HG02588 (cell line): ENCODE measurements around the gene FAR2.
"Not testable (repeated sequence)": the region's sequence is repeated elsewhere in the genome, so short reads cannot be mapped to it uniquely, and the experiment has no call there.

Source experiments
- ATAC-seq: cut with Tn5 transposase; IDR thresholded peaks from one replicate; pipeline ENCODE4 v1.9.1; 2021; ENCODE audit warnings: mild to moderate bottlenecking, moderate library complexity; ENCODE audit not compliant: unreplicated experiment

FAR2 gene

GRCh38 chr12:29273178-29273843, 124.2 kb downstream of the FAR2 start:
- no peak for ATAC-seq

- ATAC-seq = no peak
Observed at GRCh38 chr12:29275834-29276233, 126.8 kb downstream of the FAR2 start.

DNA sequence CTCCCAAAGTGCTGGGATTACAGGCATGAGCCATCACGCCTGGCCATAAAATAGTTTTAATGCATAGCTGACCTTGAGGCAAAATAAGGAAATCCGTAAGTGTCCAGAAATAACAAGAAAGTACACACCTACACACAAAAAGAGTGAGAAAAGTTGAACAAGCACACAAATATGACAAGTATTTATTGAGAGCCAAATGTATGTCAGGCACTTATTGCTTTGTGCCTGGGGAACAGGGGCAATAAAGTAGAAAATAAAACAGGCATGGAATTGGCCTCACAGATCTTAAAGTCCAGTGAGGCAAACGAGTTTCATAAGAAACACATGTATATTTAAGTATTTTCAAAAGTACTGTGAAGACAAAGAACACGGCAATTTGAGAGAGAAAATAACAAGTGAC, 128.2 kb downstream of the FAR2 start:
- no peak for ATAC-seq

- ATAC-seq = no peak
Observed at GRCh38 chr12:29278673-29279420, 129.8 kb downstream of the FAR2 start.

DNA sequence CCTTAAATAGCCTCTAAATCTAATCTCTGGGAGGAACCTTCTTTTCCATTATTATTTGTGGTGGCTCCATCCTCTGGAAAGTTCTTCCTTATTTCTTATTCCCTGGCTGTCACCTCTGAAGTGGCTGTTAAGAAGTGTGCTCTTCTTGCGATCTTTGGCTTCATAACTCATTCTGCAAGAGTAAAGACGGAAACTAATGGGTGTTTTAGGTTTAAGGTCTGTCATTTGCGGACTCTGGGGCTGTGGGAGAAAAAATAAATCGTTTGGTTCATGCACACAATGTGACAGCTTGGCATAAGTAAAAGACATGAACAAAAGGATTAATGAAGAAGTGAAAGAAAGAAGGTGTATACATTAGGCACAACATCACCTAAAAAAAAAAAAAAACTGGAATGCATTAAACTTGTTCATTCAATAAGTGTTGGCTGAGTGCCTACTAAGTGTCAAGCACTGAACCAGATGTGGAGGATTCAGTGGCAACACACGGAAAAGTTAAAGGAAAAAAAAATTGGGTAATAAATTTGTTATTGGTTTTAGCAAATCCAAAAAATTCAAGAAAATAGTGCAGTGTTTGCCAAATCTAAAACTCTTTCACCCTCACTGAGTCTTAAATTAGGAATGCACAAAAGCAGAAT, 132.4 kb downstream of the FAR2 start:
- ATAC-seq = no peak

DNA sequence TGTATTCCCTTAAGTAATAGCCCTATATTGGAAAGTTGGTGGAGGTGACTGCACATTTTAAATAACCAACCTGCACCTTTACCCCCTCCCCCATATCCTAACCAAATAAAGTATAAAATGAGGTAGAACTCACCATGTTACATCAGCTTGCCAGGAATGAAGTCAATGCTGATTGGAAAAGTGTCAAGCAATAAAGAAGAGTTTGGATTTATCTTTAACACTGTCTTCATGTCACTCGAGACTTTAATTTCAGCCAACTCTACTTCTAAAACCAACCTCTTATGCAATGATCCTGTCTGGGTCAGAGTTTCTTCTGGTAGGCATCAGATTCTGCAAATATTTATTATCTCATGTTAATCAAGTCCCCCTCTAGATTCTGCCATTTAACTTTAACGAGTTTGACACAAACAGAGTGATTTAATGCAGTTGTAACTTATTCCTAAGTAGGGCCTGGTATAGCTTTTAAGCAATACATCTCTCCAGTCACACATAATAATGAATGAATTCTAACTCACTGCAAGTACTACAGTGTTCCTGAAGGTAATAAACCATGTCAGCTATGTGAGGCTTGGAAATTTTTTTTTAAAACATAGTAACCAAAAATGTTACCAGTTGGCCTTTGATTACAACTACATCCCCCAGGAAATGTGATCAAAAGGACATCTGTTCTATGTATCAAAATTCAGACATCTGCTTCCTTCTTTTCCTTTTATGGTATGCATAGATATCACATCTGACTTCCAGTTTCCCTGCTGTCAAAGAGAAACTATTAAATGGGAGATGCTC, 133.1 kb downstream of the FAR2 start:
- ATAC-seq = no peak

DNA sequence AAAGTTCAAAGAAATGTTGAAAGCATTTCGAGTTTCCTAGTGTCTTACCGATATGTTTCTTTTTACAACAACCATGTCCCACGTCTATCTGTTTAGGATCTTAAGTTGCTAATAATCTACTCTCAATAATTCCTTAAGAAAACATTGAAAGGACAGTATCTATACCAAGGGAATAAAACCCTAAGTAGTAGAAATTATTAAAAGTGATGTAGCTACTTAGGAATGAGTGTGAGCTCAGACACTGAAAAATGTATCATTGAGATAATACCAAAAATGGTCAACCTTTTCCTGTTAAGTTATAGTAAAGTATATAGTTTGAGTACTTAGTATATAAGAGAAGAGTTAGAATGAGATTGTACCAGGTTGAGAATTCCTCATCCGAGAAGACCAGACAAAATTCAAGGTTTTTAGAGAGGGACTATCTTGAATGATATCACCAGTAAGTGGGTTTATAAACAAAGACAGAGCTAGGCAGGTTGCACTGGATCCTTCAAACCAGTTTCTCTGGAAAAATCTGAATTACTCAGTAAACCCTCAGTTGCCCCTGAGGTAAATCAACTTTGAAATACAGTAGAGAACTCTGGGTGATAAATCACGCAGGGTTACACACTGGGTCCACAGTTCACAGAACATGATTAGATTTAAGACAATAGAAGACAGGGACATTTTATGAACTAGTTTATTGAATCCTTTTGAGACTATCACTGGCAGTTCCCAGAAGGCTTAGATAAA, 135.1 kb downstream of the FAR2 start:
- ATAC-seq = no peak

- no peak for ATAC-seq
Observed at GRCh38 chr12:29286081-29286790, 137.2 kb downstream of the FAR2 start.

GRCh38 chr12:29287622-29288021, 138.5 kb downstream of the FAR2 start:
- ATAC-seq = no peak

DNA sequence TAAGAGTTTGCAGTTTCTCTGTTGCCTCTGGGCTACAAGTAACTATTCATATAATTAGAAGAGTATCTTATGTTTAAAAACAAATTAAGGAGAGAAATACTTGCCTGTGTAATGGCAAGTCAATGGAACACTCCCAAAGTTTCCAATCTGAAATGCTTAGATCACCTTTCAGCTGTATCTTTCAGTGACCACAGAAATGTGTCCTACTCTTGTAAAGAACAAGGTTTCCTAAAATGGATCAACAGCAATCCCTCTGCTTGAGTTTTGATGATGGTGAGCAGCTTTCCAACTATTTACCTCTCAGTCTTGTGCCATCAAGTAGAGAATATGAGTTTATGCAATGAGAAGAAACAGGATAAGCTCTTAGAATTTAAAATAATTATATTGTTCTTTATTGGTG, 139.0 kb downstream of the FAR2 start:
- no peak for ATAC-seq

DNA sequence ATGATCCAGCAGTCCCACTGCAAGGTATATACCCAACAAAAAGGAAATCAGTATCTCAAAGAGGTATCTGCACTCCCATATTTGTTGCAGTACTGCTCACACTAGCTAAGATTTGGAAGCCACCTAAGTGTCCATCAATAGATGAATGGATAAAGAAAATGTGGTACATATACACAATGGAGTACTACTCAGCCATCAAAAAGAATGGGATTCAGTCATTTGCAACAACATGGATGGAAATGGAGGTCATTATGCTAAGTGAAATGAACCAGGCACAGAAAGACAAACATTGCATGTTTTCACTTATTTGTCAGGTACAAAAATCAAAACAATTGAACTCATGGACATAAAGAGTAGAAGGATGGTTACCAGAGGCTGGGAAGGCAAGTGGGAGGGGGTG, 141.4 kb downstream of the FAR2 start:
- not testable (repeated sequence) for ATAC-seq

GRCh38 chr12:29291226-29291625, 142.1 kb downstream of the FAR2 start:
- ATAC-seq = no peak

GRCh38 chr12:29299633-29300032, 150.6 kb downstream of the FAR2 start:
- no peak for ATAC-seq

DNA sequence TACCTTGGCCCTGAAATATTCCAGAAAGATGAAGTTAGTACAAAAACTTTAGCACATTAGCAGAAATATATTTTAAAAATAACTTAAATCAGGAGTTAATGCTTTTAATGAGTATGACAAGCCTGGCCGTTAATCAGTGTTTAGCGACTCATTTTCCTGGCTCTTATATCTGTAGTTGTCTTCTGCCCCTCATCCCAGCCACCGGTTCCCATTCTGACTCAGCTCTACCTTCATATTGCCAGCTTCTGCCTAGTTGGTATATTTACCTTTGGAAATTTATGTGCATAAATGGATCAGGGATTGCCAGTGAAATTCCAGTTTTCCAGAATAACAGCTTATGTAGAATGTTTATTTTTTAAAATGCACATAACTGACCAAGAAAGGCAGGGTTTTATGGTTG, 152.0 kb downstream of the FAR2 start:
- no peak for ATAC-seq

GRCh38 chr12:29304388-29304787, 155.3 kb downstream of the FAR2 start:
- ATAC-seq = no peak

DNA sequence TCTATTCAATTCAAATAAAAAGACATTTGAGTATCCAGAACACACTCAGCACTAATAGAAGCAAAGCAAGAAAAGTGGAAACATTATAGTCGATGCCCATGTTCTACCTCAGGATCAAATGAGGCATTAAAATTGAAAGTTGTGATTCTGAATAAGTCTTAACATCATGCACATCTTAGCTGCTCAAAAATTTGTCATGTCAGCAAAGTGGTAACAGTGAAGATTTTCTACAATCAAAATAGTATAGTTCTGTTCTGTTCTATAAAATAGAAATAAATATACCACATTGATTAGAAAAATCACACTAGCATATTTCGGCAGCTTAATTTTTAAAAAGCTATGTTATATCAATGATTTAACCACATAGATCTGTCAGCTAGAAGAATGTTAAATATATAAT, 157.2 kb downstream of the FAR2 start:
- ATAC-seq = no peak

DNA sequence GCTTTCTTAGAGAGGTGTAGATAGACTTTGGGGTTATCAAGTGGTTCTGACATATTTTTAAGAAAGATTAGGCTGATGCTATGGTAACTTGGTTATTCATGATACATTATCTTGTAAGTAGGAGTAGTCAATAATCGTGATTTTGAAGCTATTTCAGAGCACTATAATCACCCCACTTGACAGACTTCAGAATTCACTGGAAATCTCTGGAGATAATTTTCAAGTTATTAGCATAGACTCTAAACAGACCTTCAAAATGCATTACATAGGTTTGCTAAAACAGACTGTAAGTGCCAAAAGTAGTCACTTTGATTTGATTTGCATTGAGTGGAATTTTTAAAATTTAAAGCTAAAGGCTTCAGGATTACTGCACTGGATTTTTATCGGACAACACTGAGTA, 157.6 kb downstream of the FAR2 start:
- ATAC-seq = no peak

- no peak for ATAC-seq
Observed at GRCh38 chr12:29309320-29309902, 160.3 kb downstream of the FAR2 start.

DNA sequence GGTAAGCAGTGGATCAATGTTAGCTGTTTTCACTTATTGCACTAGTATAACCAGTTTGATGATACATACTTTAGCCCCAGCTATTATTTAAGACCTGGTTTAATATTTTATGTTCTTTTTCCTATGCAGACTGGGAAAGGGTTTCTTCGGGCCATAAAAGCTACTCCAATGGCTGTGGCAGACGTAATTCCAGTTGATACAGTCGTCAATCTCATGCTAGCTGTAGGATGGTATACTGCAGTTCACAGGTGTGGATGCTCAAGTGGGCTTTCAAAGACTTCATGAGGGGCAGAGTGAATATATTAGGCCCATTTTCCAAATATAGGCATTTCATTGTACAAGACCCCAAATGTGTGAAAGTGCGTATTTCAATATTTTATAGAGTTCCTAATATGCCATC, 161.8 kb downstream of the FAR2 start:
- ATAC-seq = no peak

- no peak for ATAC-seq
Observed at GRCh38 chr12:29314416-29314815, 165.3 kb downstream of the FAR2 start.
